NCI-H1417 treated with DMSO at 0.1 percent for 48 hours (cell line): ENCODE measurements around the gene CDC5L.
A peak's percentile ranks its signal among the peaks of the same experiment; 100 is the strongest.

Experiments used
- DNase-seq: peaks from one replicate; lab custom pipeline; 2025; lab: John Stamatoyannopoulos, UW

Gene CDC5L

DNA sequence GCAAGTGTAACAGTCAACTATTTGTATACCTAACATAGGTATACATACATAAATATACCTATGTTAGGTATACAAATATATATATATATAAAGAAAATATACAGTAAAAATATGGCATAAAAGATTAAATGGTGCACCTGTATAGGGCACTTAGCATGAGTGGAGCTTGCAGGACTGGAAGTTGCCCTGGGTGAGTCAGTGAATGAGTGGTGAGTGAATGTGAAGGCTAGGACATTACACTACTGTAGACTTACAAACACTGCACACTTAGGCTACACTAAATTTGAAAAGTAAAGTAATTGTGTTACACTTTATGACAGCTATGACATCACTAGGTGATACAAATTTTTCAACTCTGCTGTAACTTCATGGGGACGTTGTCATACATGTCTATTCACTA lies 65.6 kb downstream of the CDC5L start:
- no peak for DNase-seq

GRCh38 chr6:44454198-44454597 lies 66.7 kb downstream of the CDC5L start:
- DNase-seq: no peak

DNA sequence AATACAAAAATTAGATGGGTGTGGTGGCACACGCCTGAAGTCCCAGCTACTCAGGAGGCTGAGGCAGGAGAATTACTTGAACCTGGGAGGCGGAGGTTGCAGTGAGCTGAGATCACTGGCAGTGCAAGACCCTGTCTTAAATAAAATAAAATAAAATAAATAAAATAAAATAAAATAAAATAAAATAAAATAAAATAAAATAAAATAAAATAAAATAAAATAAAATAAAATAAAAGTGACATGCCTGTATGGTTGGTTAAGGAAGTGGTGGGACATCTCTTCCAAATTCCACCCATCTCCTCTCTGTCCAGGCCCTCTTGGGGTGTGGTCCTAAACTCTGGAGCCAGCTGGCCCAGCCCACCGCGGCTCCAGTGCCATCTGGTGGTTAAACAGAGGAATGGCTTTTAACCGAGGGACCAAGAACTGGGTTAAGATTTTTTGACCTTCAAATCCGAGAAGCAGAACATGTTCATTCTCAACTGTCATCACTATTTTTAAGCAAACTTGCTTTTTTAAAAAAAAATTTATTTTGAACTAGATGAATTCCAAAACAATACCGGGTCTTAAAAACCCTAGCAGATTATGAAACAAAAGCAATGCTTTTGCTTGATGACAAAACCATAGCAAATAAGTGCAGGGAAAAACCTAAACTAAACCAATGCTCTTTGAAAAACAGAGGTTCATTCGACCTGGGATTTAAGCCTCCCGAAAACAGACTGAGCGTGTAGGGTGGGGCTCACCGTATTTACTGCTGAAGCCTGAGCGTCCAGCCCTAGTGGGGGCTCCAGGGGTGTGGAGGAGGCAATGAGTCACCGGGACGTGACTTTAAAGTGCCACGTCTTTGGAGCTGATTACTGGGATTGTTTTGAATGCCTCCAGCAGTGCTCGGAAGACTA lies 68.8 kb downstream of the CDC5L start:
- DNase-seq: no peak

DNA sequence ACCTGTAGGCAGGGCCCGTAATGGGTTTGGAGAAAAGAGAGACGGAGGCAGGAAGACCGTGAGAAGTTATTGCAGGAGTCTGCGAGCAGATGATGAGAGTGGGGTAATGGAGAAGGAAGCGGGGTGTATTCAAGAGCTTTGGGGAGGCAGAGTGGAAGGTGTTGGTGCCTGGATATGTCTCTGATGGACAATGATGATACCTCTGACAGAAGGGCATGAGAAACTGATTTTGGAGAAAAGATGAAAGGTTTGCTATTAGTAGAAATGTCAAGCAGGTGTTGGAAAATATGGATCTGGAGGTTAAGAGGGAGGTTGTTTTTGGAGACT lies 69.4 kb downstream of the CDC5L start:
- DNase-seq: no peak

GRCh38 chr6:44457596-44457995 lies 70.1 kb downstream of the CDC5L start:
- DNase-seq: no peak

- no peak for DNase-seq
Observed at GRCh38 chr6:44458551-44458950, 71.0 kb downstream of the CDC5L start.

DNA sequence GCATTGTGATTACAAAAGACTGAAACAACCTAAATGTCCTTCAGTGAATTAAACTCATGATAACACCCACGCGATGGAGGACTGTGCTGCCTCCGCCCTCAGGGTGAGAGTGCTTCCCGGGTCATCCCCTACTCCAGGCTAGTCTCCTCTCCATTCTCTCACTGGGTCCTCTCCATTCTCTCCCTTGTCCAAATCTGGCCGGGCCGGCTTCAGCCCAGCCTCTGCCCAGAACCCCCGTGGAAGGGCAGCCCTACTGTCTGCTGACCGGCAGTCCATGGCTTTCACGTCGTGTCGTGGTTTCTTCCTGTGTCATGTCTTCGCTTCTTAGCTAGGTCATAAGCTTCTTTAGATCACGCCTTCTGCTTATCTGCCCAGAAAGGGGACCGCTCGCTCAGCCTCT lies 74.8 kb downstream of the CDC5L start:
- no peak for DNase-seq

DNA sequence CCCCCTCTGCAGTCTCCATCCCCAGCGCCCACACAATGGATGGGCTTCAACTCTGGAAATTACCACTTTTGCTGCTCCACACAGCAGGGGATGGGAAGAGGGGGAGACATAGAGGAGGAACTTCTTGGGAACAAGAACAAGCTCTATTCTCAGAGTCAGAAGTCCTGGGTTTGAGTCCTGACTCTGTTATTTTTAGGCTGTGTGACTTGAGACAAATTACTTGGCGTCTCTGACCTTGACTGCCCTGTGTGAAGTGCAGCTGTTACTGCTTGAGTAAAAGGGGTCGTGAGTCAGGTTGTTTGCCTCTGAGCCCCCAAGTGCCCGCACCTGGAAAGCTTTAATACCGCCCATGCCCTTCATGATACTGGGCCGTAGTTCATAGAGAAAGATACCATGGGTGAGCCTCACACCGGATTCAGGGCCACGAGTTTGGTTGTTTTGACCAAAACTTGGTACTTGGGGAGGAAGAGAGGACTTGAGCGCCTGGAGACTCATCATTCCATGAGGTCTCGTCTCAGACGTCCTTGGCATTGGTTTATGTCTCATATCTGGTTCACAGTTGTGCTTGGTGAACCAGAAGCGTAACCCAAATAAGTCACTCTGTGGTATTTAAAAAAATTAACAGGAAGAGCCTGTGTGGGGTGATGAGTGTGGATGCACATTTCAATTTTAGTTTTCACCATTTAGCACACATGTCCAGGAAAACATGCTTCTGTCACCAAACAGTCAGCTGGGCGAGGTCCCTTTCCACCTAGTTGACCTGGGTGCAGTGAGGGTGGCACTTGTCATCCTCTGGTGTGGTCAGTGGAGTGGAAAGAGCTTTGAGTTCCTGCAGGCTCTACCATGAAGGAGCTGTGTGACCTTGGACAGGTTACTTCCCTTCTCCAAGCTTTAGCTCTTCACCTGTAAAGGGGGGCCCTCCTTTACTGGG lies 75.6 kb downstream of the CDC5L start:
- no peak for DNase-seq

GRCh38 chr6:44463728-44464450 lies 76.4 kb downstream of the CDC5L start:
- no peak for DNase-seq

- no peak for DNase-seq
Observed at GRCh38 chr6:44464527-44465310, 77.2 kb downstream of the CDC5L start.

DNA sequence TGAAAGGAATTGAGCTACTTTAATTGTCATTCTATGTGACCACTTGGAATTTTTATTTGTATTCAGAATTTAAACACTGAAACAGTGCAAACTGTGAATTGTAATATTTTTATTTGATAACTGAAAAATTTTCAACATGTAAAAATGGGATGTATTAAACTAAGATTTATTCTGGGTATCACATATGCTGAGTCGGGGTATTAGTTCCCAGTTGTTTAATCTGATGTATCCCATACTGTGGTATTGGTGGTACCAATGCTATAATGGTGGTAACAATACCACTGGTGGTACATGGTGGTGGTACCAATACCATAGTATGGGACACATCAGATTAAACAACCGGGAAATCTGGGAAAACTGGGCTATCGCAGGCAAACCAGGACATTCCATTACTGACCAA lies 79.4 kb downstream of the CDC5L start:
- no peak for DNase-seq

- DNase-seq: no peak
Observed at GRCh38 chr6:44468835-44469234, 81.3 kb downstream of the CDC5L start.

DNA sequence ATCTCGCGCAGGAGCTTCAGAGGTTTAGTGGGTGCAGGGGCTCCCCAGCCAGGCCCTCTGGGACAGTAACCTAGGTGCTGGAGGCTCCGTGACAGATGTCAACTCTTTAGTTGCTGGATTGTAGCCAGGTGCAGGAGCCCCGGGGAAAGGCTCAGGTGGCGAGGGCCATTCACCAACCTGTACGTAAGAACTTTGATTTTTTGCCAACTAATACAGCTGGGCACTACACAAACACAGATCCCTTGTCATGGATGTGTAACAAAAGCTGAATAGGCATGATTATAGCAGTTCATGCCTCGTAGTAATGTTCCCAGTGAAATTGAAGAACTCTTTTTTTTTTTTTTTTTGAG lies 82.6 kb downstream of the CDC5L start:
- peak; percentile 87 for DNase-seq

DNA sequence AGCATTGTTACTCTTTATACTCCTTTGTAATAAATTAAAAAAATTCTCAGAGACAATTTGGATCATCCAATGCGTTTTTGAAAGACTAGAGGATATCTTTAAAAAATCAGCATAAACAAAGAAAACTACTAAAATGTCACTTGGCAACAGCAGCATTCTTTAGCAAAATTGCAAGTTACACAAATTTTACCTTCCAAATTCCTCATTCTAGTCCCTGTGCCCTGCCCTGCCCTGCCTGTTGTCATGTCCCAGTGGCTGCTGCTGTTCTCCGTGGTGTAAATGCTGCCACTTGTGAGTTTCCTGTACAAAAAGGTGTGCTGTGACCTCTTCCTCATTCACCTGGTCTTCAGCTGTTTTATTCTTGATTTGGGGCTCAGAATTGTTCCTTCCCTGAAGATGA lies 83.2 kb downstream of the CDC5L start:
- no peak for DNase-seq

GRCh38 chr6:44471271-44471981 lies 83.9 kb downstream of the CDC5L start:
- DNase-seq: no peak

- DNase-seq: no peak
Observed at GRCh38 chr6:44472250-44472945, 84.9 kb downstream of the CDC5L start.

DNA sequence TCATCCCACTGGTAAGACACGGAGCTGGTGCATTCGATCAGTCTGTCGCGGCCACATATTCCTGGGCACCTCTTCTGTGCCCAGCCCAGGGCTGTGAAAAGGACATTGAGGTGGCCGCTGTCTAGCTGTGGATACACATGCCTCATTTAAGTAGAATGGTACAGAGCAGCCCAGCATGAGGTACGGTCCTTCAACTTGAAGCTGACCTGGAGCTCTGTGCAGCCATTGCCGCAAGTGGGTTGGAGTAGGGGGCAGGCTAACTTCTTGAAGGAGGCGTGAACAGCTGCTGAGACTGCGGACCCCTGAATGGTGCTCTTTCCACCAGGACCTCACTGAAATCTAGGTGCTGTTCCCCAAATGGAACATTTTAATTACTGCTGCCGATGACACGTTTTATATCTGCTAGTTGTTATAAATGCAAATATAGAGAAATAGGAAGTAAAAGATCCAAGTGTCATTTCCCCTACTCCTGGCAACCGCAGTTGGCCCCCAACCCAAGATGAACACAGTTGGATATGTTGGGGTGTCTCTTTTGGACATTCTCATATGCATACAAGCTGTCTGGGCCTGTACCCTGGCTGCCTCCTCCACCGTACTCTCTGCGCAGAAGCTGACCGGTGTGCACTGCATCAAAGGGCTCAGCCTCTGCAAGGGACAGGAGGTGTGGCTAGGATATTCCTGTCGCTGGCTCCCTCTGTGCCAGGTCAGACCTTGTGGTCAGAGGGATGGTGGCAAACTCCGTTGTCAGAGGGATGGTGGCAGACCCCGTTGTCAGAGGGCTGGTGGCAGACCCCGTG lies 86.1 kb downstream of the CDC5L start:
- DNase-seq: no peak

- no peak for DNase-seq
Observed at GRCh38 chr6:44474190-44474631, 86.7 kb downstream of the CDC5L start.

GRCh38 chr6:44474643-44475042 lies 87.1 kb downstream of the CDC5L start:
- no peak for DNase-seq

GRCh38 chr6:44475417-44475778 lies 87.9 kb downstream of the CDC5L start:
- DNase-seq: no peak
